ENCODE data around the gene ZRANB3.

DNA sequence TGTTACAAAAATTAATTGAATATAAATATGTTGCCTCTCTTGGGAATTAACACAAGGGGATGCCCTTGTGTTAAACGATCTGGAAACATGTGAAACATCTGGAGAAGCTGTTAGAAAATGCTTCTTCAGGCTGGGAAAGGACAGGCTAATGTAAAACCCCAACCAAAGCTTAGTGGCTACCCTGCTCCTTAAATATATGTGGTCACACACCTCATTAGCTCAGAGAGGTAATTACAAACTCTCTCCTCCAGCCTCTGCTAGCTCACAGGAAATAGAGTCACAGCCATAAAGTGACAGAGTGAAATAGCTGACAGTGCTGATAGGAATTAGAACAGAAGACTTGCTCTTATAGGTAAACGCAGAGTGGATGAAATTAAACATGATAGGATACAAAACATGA is 323.0 kb downstream of the ZRANB3 start:
- TF ChIP-seq EZH2phosphoT487 (IDR thresholded peaks at IDR 0.05; ENCODE audit: low read depth, severe bottlenecking, unreplicated experiment) (no peak), EZH2 (IDR thresholded peaks at IDR 0.05; ENCODE audit: borderline replicate concordance) (no peak)
- TF ChIP-seq, protein P1, sequence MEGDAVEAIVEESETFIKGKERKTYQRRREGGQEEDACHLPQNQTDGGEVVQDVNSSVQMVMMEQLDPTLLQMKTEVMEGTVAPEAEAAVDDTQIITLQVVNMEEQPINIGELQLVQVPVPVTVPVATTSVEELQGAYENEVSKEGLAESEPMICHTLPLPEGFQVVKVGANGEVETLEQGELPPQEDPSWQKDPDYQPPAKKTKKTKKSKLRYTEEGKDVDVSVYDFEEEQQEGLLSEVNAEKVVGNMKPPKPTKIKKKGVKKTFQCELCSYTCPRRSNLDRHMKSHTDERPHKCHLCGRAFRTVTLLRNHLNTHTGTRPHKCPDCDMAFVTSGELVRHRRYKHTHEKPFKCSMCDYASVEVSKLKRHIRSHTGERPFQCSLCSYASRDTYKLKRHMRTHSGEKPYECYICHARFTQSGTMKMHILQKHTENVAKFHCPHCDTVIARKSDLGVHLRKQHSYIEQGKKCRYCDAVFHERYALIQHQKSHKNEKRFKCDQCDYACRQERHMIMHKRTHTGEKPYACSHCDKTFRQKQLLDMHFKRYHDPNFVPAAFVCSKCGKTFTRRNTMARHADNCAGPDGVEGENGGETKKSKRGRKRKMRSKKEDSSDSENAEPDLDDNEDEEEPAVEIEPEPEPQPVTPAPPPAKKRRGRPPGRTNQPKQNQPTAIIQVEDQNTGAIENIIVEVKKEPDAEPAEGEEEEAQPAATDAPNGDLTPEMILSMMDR (IDR thresholded peaks at IDR 0.05; ENCODE audit: poor library complexity), result no peak

Data from hepatocyte (in vitro differentiated cells).